Stimulated activated effector memory CD8-positive, alpha-beta T cell treated with anti-CD3 and anti-CD28 coated beads, Interleukin-12 subunit alpha, Interleukin-12 subunit beta, amount 100 ng/mL, for 72 hours (primary cell): Measurements from ENCODE around the gene CELA1.

Experiments
- ATAC-seq: fragments of 150-1000 bp; cut with Tn5 transposase; 2 replicates; pipeline ENCODE4 v1.10.0; 2021
- DNase-seq, 2 donors: peaks; one replicate each; pipeline ENCODE4 v3.0.0; 2021 to 2022; ENCODE audit warnings: low spot score in 2 of 2
- H3K27ac Mint-ChIP-seq: one replicate; pipeline ENCODE4 v1.8.0; 2022; ENCODE audit warnings: mild to moderate bottlenecking, mixed read lengths
- H3K36me3 Mint-ChIP-seq: one replicate; pipeline ENCODE4 v1.8.0; 2022; ENCODE audit warnings: mild to moderate bottlenecking, mixed read lengths
- H3K4me1 Mint-ChIP-seq: one replicate; pipeline ENCODE4 v1.8.0; 2022; ENCODE audit warnings: mixed read lengths
- H3K4me3 Mint-ChIP-seq: one replicate; pipeline ENCODE4 v1.8.0; 2022; ENCODE audit warnings: mild to moderate bottlenecking, mixed read lengths
- H3K9me3 Mint-ChIP-seq: one replicate; pipeline ENCODE4 v1.8.0; 2022; ENCODE audit warnings: mixed read lengths

CELA1 gene

DNA sequence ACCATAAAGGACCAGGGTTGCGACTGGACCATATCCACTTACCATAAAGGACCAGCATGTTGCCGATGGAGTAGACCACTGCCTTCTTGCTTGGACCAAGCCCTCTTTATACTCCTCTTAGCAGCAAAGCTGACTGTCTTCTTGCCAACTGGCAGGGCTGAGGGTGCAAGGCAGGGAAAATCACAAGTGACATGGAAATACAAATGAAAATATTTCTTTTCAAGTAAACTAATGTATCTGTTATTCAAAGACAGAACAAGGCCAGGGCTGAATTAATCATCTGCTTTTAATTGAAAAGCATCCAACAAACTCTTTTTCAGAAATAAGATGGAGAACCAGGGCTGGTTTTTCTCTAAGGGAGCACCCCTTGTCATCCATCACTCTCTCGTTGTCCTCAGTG lies at the start of gene CELA1:
Gene CELA1 (minus strand): TSS at position 99 of the 400 bp plus-strand sequence. CDS start 41 bp downstream, at position 58.
- Mint-ChIP-seq H3K36me3 (no peaks in the 10 kb centered on the region), H3K4me3 (no peak within 1 kb of the TSS), H3K9me3 (no peaks in the 10 kb centered on the region), H3K27ac (no peak within 1 kb of the TSS), H3K4me1 (peaks cover under 1% of the 10 kb centered on the region)
- no peak for DNase-seq
- no peak for ATAC-seq

DNA sequence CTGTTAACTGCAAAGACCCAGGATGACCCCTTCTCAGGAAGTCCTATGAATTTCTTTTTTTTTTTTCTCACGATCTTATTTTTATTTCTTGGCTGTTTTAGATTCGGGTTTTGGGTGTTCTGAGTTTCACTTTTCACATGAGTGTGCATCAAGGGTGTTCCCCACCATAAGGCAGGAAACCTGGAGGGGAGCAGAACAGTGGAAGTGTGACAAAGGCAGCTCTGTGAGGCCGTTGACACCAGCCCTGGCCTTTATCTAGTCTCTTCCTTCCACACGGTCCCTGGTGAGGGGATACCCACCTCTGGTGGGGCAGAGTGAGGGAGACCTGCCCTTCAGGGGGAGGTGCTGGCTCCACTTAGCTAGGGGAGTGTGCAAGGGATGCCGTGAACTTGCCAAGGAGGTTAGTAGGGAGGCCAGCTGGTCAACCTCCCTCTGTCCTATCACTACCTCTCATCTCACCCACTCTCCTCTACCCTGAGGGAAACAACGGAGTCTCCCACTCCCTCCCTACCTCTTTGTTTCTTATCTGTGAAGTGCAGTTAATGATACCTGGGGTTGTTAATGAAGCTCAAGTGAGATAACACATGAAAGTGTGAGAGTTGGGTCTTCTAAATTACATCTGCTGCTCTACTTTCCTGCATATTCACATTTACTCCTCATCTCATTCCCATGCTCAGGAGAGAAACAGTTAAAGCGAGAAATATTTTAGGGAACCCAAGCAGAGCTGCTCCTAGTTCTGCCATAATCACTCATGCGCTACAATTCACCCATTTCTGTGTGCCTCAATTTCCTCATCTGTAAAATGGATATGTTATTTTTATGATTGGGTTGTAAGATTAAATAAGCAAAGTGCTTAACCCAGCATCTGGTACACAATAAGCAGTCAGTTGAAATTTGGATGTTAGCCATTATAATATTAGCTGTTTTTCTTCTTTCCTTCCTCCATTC lies 49.1 kb upstream of the CELA1 start:
- peak overlapping the region; percentile 87 for H3K27ac Mint-ChIP-seq
- peaks cover 5% of the 10 kb centered on the region for H3K36me3 Mint-ChIP-seq
- DNase-seq = peak in 1 of 2 donors; percentile 68
- H3K9me3 Mint-ChIP-seq = no peaks in the 10 kb centered on the region
- H3K4me3 Mint-ChIP-seq = peak overlapping the region; percentile 98
- H3K4me1 Mint-ChIP-seq = peaks cover 46% of the 10 kb centered on the region
- peak; percentile 50 for ATAC-seq

DNA sequence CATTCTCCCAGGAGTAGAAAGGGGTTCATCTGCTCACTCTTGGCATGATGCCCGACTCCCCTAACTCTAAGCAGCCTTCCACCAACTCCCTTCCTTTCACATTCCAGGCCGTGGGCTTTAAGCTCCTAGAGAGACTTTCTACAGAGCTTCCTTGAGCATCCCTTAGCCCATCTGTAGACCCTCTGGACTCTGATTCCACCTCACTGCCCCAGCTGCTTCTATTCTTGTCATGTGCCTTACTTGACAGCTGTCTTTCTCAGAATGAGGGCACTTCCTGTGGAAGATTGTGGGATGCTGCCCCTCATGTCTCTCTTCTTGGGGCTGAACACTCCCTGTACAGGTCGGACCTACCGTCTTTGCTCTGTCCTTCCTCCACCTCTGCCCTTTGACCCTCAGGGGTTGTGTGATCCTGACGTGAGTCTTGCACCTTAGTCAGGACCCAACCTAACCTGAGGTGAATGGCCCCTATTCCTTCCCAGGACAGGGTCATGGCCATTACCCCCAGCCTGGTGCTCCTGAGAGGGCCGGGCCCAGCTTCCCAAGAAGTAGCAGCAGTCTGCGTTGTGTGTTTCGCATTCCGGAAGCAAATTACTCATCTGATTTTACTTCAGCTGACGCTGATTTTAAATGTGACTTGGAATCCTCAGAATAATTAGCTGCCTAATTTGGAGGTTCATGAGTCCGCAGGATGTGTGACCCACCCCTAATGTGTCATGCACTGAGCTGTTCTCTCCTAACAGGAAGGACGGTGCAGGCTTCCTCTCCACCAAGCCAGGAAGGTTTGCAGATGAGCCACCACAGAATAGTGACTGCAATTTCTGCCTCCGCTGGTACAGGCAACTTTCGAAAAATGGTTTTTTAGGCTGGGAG lies 47.4 kb upstream of the CELA1 start:
- peak; percentile 76 for ATAC-seq
- peaks cover 63% of the 10 kb centered on the region for H3K4me1 Mint-ChIP-seq
- DNase-seq = peak in 1 of 2 donors; percentile 66

DNA sequence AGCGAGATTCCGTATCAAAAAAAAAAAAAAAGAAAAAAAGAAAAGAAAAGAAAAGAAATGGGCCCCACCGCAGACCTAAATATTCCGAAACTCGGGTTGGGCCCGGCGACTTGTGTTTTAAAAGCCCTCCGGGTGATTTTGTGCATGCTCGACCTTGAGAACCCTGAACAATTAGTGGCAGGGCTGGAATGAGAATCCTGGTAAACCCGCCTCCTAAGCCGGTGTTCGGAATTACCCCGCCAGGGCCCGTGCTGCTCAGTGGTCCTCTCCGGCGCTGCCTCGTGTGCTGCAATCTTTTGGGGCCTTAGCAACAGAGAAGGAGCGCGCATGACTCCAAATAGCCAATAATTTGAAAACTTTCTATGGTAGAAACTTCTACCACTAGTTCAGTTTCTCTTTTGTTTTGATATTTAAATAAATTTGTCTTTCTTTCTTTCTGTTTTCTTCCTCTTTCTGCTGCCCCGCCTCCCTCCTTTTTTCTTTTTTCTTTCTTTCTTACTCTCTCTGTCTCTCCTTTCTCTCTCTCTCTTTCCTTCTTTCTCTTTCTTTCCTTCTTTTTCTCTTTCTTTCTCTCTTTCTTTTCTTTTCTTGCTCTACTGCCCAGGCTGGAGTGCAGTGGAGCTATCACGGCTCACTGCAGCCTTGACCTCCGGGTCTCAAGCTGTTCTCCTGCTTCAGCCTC lies 46.2 kb upstream of the CELA1 start:
- DNase-seq = no peak
- Mint-ChIP-seq H3K4me3 (peak overlapping the region; percentile 98), H3K4me1 (peaks cover 75% of the 10 kb centered on the region), H3K36me3 (peaks cover 5% of the 10 kb centered on the region), H3K9me3 (no peaks in the 10 kb centered on the region), H3K27ac (peak overlapping the region; percentile 88)
- ATAC-seq = no peak

More for the DNA sequence above, 47.4 kb upstream of the CELA1 start:
- H3K36me3 Mint-ChIP-seq = peaks cover 5% of the 10 kb centered on the region
- H3K27ac Mint-ChIP-seq = peak overlapping the region; percentile 88
- peak overlapping the region; percentile 98 for H3K4me3 Mint-ChIP-seq
- H3K9me3 Mint-ChIP-seq = no peaks in the 10 kb centered on the region

DNA sequence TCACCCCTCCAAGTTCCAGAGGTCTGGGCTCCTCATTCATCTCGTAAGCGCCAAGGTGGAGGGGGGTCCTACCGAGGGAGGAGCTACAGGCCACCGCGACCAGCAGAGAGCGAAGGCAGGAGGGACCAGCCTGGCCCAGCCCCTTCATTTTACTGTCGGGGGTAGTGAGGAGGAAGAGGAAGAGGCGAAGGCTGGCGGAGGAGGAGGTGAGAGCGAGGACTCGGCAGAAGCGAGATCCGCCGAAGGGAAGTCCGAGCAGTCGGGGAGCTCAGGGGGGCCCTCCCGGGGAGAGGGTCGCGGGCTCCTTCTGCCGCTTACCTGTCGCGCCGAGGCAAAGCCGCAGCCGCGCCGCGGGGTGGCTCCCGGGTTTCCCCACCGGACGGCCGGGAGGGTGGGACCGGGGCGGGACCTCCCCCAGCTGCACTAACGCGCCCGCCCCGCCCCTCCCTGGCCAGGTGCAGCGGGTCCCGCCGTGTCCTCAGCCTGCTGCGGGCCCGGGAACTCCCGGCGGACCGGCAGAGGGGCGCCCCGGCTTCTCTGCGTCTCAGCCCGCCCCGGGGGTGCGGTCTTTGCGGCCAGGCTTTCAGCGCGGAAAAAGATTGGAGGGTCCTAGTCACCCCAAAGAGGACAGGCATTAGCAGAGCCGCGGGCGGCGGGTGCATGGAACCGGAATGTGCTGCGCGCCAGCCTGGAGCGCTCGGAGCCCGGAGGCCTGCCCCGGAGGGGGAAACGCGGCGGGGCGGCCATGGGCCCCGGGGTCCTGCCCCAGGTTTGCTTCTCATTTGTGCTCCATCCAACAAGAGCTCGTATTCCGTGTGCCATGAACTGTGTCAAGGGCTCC lies 45.0 kb upstream of the CELA1 start, which contains the start of gene GALNT6:
Gene GALNT6 (minus strand): TSS at position 124 of the 841 bp plus-strand sequence. CDS start 11,625 bp downstream, outside the sequence.
- peak; percentile 55 for ATAC-seq
- H3K9me3 Mint-ChIP-seq = no peaks in the 10 kb centered on the region
- peaks cover 79% of the 10 kb centered on the region for H3K4me1 Mint-ChIP-seq
- peak within 1 kb of the TSS; percentile 98 for H3K4me3 Mint-ChIP-seq
- H3K36me3 Mint-ChIP-seq = peaks cover 5% of the 10 kb centered on the region
- peak; percentile 51 to 83 for DNase-seq
- H3K27ac Mint-ChIP-seq = peak within 1 kb of the TSS; percentile 97

DNA sequence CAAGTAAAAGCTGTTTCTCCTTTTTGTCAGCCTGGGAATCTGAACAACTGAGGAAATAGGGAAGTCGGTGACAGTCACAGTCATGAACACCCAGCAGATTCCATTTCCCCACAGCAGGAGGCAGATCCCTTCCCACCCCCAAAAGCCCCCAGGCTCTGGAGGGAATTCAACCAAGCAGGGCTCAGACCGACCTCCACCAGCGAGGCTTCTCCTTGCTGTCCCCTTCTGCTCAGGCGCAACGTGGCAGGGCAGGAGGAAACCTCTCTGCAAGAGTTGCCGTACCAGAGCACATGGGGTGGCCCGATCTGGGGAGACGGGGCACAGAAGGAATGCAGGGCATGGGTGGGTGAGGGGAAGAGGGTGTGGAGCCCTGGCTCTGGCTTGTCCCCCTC lies 44.4 kb upstream of the CELA1 start:
- H3K36me3 Mint-ChIP-seq = peaks cover 5% of the 10 kb centered on the region
- H3K4me1 Mint-ChIP-seq = peaks cover 74% of the 10 kb centered on the region
- peak in 1 of 2 donors; percentile 65 for DNase-seq
- H3K9me3 Mint-ChIP-seq = no peaks in the 10 kb centered on the region
- peak overlapping the region; percentile 98 for H3K4me3 Mint-ChIP-seq
- ATAC-seq = peak; percentile 1
- H3K27ac Mint-ChIP-seq = peak overlapping the region; percentile 97

DNA sequence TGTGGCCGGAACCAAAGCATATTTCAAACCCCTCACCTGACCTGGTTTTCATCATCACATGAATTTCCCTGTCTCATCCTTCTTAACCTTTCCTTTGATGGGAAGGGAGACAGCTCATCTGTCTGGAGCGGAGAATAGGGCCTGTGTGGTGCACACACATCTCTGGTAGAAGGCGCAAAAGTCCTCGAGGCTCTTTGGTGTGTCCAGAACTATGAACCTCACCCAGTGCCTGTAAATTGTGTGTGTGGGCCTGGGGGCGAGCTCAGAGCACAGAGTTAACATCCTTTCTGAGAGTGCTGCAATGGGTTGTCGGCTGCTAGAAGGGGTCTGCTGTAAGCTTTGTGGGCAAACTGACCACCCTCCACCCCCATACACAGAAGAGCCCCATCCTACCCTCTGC lies 44.0 kb upstream of the CELA1 start:
- no peaks in the 10 kb centered on the region for H3K9me3 Mint-ChIP-seq
- H3K4me3 Mint-ChIP-seq = peak overlapping the region; percentile 98
- peaks cover 70% of the 10 kb centered on the region for H3K4me1 Mint-ChIP-seq
- H3K27ac Mint-ChIP-seq = peak overlapping the region; percentile 97
- H3K36me3 Mint-ChIP-seq = peaks cover 5% of the 10 kb centered on the region
- ATAC-seq (no peak), DNase-seq (no peak)

DNA sequence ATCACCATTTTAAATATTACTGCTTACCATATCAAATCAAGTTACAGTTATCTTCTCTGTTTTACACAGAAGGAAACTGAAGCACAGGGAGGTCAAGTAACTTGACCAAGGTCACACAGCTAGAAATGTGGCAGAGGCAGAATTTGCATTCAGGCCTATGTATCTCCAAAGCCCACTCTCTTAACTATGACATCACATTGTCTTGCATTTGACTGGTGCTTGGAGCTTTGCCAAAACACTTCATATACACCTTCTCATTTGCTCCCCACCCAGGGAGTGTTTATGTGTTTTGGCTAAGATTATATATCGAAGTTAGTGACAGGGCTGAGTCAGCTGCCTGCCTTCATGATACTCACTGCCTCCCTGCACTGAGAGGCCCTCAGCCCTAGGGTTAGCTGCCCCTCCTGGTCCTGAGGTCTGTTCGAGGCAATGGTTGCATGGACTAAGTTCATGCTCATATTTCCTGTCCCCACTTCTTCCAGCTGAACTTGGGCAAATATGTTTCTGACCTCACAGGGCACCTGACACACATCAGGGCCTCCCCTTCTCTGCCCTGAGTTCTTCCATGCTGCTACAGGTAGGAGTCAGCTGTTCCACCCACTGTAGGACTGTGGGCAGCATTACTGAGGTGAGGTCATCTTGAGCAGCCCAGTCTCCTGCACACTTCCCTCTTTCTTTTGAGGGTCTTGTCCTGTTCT lies 43.0 kb upstream of the CELA1 start:
- Mint-ChIP-seq H3K27ac (peak overlapping the region; percentile 13), H3K9me3 (no peaks in the 10 kb centered on the region), H3K4me1 (peaks cover 60% of the 10 kb centered on the region), H3K36me3 (peaks cover 14% of the 10 kb centered on the region), H3K4me3 (peak overlapping the region; percentile 98)
- DNase-seq (peak in 1 of 2 donors; percentile 17), ATAC-seq (peak; percentile 80)

DNA sequence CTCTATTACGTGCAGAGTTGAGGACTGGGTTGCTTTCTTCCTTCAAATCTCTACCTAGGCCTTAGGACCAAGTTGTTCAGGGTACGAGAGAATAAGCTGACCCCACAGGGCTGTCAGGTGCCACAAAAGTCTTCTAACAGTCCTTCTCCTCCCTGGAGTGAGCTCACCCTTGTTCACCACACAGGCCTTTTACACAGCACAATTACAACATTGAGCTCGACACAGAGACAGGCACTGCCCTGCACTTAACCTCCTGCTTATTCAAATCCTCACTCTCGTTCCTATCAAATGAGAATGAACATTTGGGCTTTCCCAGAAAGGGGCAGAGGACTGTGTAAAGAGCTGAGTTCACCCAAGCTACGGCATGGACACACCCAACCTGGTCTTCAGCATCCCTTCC lies 42.4 kb upstream of the CELA1 start:
- H3K4me1 Mint-ChIP-seq = peaks cover 58% of the 10 kb centered on the region
- H3K36me3 Mint-ChIP-seq = peaks cover 20% of the 10 kb centered on the region
- no peaks in the 10 kb centered on the region for H3K9me3 Mint-ChIP-seq
- DNase-seq = no peak
- peak overlapping the region; percentile 98 for H3K4me3 Mint-ChIP-seq
- H3K27ac Mint-ChIP-seq = peak overlapping the region; percentile 13
- no peak for ATAC-seq

DNA sequence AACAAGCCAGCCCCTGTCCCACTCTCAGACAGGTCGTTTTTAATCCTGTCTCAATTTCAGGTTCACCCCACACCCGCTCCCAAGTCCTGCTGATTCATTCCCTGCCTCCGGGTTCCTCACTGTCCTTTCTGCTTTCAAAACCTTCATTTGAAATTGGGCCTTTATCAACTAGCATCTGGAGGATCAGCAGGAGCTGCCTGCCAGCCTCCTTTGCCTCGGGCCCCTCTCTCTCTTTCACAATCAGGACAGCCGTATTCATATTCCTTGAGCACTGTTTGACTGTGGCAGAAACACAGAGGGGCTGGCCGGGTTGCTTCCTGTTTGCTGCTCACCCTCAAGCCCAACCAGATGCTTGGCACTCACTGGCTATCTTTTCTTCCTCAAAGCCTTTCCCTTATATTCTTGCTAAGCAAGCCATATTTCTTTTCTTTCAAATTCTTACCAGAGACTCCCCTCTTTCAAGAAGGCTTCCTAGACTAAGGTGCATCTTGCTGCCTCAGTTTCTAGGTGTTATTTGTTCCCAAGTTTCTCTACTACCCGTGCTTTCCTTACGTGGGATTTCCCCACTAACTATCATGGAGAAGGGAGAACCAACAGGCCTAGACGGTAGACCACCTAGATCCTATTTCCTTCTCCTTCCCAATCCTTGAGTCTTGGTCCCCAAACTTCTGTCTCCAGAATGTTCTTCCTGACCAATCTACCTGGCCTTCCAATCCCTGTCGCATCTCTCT lies 41.8 kb upstream of the CELA1 start:
- no peak for DNase-seq
- Mint-ChIP-seq H3K36me3 (peaks cover 25% of the 10 kb centered on the region), H3K4me1 (peaks cover 58% of the 10 kb centered on the region), H3K4me3 (no peak overlapping the region), H3K9me3 (no peaks in the 10 kb centered on the region), H3K27ac (peak overlapping the region; percentile 43)
- no peak for ATAC-seq

DNA sequence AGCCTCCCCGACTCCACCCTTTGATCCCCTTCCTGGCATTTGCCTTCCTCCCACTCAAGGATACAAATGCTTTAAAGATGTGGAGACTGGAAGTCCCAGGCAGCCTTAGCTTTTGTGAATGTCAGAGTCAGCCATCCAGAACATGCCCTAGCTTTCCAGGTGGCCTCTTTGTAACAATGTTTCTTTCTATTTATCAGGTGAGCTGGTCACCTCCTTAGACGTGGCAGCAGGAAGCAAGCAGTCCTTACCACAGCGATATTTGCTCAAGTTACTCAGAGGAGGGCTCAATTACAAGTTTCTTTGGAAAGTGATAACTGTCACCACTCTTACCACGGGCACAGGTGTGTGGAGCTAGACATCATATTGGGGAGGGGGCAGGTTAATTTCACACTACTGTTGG lies 39.9 kb upstream of the CELA1 start:
- Mint-ChIP-seq H3K9me3 (no peaks in the 10 kb centered on the region), H3K4me3 (no peak overlapping the region), H3K36me3 (peaks cover 43% of the 10 kb centered on the region), H3K4me1 (peaks cover 58% of the 10 kb centered on the region), H3K27ac (no peak overlapping the region)
- DNase-seq = no peak
- no peak for ATAC-seq

DNA sequence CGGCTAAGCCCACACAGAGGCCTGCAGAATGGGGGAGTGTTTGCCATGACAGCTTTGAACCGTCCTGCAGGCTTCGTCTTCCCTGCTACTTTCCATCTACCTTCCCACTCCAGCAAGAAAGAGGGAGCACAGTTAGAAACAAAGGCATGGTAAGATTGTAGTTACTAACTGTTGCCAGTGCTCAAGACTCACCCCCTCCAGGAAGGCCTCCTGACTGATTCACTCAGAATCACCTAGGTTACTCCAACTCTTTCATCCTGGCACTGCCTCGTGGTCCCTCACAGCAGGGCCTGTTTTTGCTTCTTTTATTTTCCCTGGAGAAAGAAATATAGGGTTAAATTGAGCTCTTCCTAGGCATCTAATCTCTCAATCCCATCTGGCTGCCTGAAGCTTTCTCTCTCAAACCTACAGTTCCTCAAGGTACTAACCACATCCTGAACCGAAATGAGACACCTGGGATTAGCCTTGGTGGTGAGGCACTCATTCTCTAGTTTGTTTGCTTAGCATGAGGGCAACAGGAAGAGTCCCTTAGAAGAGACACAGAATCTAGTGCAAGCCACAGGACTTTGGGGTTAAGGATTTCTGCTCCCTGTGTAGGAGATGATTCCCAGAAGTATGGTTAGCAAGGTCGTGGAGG lies 36.9 kb upstream of the CELA1 start:
- peaks cover 63% of the 10 kb centered on the region for H3K36me3 Mint-ChIP-seq
- peak; percentile 61 for ATAC-seq
- no peak for DNase-seq
- no peak overlapping the region for H3K4me3 Mint-ChIP-seq
- H3K4me1 Mint-ChIP-seq = peaks cover 35% of the 10 kb centered on the region
- no peaks in the 10 kb centered on the region for H3K9me3 Mint-ChIP-seq
- H3K27ac Mint-ChIP-seq = peak overlapping the region; percentile 16

DNA sequence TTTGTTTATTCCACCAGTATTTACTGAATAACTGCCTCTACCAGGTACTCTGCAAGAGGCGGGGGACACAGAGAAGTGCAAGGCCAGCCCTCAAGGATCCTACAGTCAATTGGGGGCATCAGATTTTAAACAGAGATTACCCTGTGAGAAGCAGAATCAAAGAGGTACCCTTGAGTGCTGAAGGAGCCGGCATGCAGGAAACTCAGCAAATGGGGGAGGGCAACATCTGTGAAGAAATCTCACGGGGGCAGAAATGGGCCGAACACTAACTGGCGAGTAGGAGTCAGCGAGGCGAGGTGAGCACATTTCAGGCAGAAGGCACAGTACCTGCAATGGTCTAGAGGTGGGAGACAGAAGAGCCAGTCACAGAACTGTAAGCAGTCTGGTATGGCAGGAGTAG lies 35.7 kb upstream of the CELA1 start:
- ATAC-seq = no peak
- H3K27ac Mint-ChIP-seq = peak overlapping the region; percentile 16

More for the DNA sequence above, 35.7 kb upstream of the CELA1 start:
- Mint-ChIP-seq H3K36me3 (peaks cover 76% of the 10 kb centered on the region), H3K9me3 (no peaks in the 10 kb centered on the region), H3K4me1 (peaks cover 23% of the 10 kb centered on the region), H3K4me3 (no peak overlapping the region)
- DNase-seq = no peak
